ENCODE data around the gene LAMC2. TPM values are rescaled to one million over a fixed set of nuclear protein-coding genes. Genes with fewer than 3 reads are reported as not detected.

LAMC2 gene
- polyA plus RNA-seq, 1 donor (not counting 4 experiments of a cell fraction or from before 2014, with no cell fraction given) = 1,627 TPM

GRCh38 chr1:183159960-183160359 is 26.1 kb upstream of the LAMC2 start:
- Histone ChIP-seq H3K79me2 (ENCODE audit: control insufficient read depth, insufficient read depth, low read length) (no peaks in the 10 kb centered on the region), H3K27me3 (ENCODE audit: control insufficient read depth, extremely low read depth, insufficient read depth, low read length) (no peaks in the 10 kb centered on the region), H3K4me2 (ENCODE audit: control insufficient read depth, extremely low read depth, insufficient read depth, low read depth, low read length) (peak overlapping the region; percentile 59), H3K9ac (ENCODE audit: control insufficient read depth, extremely low read depth, insufficient read depth, low read length) (peak overlapping the region; percentile 75), H3K4me1 (ENCODE audit: control insufficient read depth, extremely low read depth, insufficient read depth, low read length) (peaks cover 63% of the 10 kb centered on the region), H3K36me3 (ENCODE audit: control insufficient read depth in 2 of 2, extremely low read depth in 1 of 2, insufficient read depth in 2 of 2, low read length in 2 of 2) (no peaks in the 10 kb centered on the region), H2AFZ (ENCODE audit: control insufficient read depth, low read length) (no peak overlapping the region), H4K20me1 (ENCODE audit: control insufficient read depth, extremely low read depth, insufficient read depth, low read length) (no peaks in the 10 kb centered on the region), H3K9me3 (ENCODE audit: control insufficient read depth, low read depth, low read length) (peaks cover 2% of the 10 kb centered on the region), H3K27ac (ENCODE audit: control insufficient read depth, insufficient read depth, low read length) (peak overlapping the region; percentile 99), H3K4me3 (ENCODE audit: control insufficient read depth in 2 of 3, extremely low read depth in 1 of 3, insufficient read depth in 2 of 3, low read depth in 1 of 3, low read length in 3 of 3) (no peak overlapping the region), H3K9me1 (ENCODE audit: control insufficient read depth, extremely low read depth, insufficient read depth, low read length) (no peaks in the 10 kb centered on the region)
- FAIRE-seq = peak; percentile 98
- DNase-seq (ENCODE audit: low read depth, low spot score) = peak; percentile 99
- dilution Hi-C loops (cut with MboI; ENCODE audit: extremely low pct_ligation_motif_present, low sequenced_read_pairs) = no loop called here
- no peak for TF ChIP-seq CTCF (optimal IDR thresholded peaks at IDR 0.05 in 1 of 3, IDR thresholded peaks at IDR 0.05 in 1 of 3, conservative IDR thresholded peaks at IDR 0.05 in 1 of 3; ENCODE audit: extremely low read depth in 1 of 3, insufficient read depth in 2 of 3, low read length in 3 of 3)
- no peak for TF ChIP-seq EZH2 (IDR thresholded peaks at IDR 0.05; ENCODE audit: low read length)

GRCh38 chr1:183161391-183161790 is 24.7 kb upstream of the LAMC2 start:
- Histone ChIP-seq H3K4me1 (ENCODE audit: control insufficient read depth, extremely low read depth, insufficient read depth, low read length) (peaks cover 73% of the 10 kb centered on the region), H3K9ac (ENCODE audit: control insufficient read depth, extremely low read depth, insufficient read depth, low read length) (peak overlapping the region; percentile 13), H3K36me3 (ENCODE audit: control insufficient read depth in 2 of 2, extremely low read depth in 1 of 2, insufficient read depth in 2 of 2, low read length in 2 of 2) (no peaks in the 10 kb centered on the region), H2AFZ (ENCODE audit: control insufficient read depth, low read length) (no peak overlapping the region), H3K27ac (ENCODE audit: control insufficient read depth, insufficient read depth, low read length) (peak overlapping the region; percentile 99), H3K79me2 (ENCODE audit: control insufficient read depth, insufficient read depth, low read length) (no peaks in the 10 kb centered on the region), H3K27me3 (ENCODE audit: control insufficient read depth, extremely low read depth, insufficient read depth, low read length) (no peaks in the 10 kb centered on the region), H3K4me3 (ENCODE audit: control insufficient read depth in 2 of 3, extremely low read depth in 1 of 3, insufficient read depth in 2 of 3, low read depth in 1 of 3, low read length in 3 of 3) (no peak overlapping the region), H3K4me2 (ENCODE audit: control insufficient read depth, extremely low read depth, insufficient read depth, low read depth, low read length) (no peak overlapping the region), H4K20me1 (ENCODE audit: control insufficient read depth, extremely low read depth, insufficient read depth, low read length) (no peaks in the 10 kb centered on the region), H3K9me1 (ENCODE audit: control insufficient read depth, extremely low read depth, insufficient read depth, low read length) (no peaks in the 10 kb centered on the region), H3K9me3 (ENCODE audit: control insufficient read depth, low read depth, low read length) (peaks cover 2% of the 10 kb centered on the region)
- FAIRE-seq = peak; percentile 83
- DNase-seq (ENCODE audit: low read depth, low spot score) = no peak
- dilution Hi-C loops (cut with MboI; ENCODE audit: extremely low pct_ligation_motif_present, low sequenced_read_pairs) = no loop called here
- no peak for TF ChIP-seq CTCF (optimal IDR thresholded peaks at IDR 0.05 in 1 of 3, IDR thresholded peaks at IDR 0.05 in 1 of 3, conservative IDR thresholded peaks at IDR 0.05 in 1 of 3; ENCODE audit: extremely low read depth in 1 of 3, insufficient read depth in 2 of 3, low read length in 3 of 3)
- no peak for TF ChIP-seq EZH2 (IDR thresholded peaks at IDR 0.05; ENCODE audit: low read length)
